ENCODE measurements around the gene PIK3C2A. TPM values are rescaled to one million over a fixed set of nuclear protein-coding genes. Genes with fewer than 3 reads are reported as not detected.

Gene PIK3C2A
- total and polyA plus RNA-seq, 2 of the 8 experiments (the other 6 are each of a cell fraction or from before 2014, with no cell fraction given) = 20.1 to 127 TPM

DNA sequence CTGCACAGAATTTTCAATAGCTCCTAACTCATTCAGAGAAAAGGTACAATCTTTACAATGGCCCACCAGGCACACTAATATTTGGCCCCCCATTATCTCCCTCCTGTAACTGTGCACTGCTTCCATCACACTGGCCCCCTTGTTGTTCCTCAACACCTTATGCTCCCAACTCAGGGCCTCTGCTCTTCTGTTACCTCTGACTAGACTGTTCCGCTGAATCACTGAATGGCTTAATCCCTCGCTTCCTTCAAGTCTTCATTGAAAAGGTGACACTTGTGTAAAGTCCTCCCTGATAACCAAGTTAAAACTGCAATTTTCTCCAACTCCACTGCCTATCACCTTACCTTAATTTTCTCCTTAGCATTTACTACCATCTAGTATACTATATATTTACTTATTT lies 21.8 kb downstream of the PIK3C2A start:
- Histone ChIP-seq H3K14ac (ENCODE audit: insufficient read length) (no peak overlapping the region), H3K18ac (ENCODE audit: extremely low read depth, low read length) (no peak overlapping the region), H3K23ac (ENCODE audit: insufficient read length) (no peak overlapping the region), H3K27ac (ENCODE audit: low read depth, low read length) (no peak overlapping the region), H4K20me1 (replicated peaks in 1 of 2; ENCODE audit: control insufficient read depth in 1 of 2, insufficient read depth in 2 of 2, low read length in 2 of 2) (peaks cover 2 to 10% of the 10 kb centered on the region in 2 experiments), H4K8ac (ENCODE audit: extremely low read depth, insufficient read depth, low read length) (no peak overlapping the region), H3K79me2 (ENCODE audit: control insufficient read depth in 1 of 2, insufficient read depth in 2 of 2, low read length in 2 of 2) (peaks cover 0 to 90% of the 10 kb centered on the region in 2 experiments; a peak in 2 of 4 replicates), H2BK5ac (ENCODE audit: low read depth, low read length) (no peak overlapping the region), H3K56ac (replicated peaks; ENCODE audit: insufficient read length, low read depth, low read length) (no peak overlapping the region), H3K36me3 (ENCODE audit: control insufficient read depth in 2 of 4, insufficient read depth in 4 of 4, low read length in 3 of 4) (peaks cover 0 to 12% (median 0%) of the 10 kb centered on the region in 4 experiments; a peak in 1 of 8 replicates), H2AK5ac (ENCODE audit: low read depth, low read length) (no peak overlapping the region), H3K4me3 (ENCODE audit: extremely low read depth in 1 of 4, insufficient read depth in 2 of 4, low read depth in 3 of 4, low read length in 4 of 4) (no peak overlapping the region), H4K5ac (ENCODE audit: insufficient read length, low read depth, low read length) (no peak overlapping the region), H2BK120ac (replicated peaks; ENCODE audit: low read depth, low read length) (no peak overlapping the region), H3K4me2 (ENCODE audit: insufficient read depth in 1 of 2, low read depth in 2 of 2, low read length in 2 of 2) (no peak overlapping the region), H2AFZ (ENCODE audit: low read length) (no peak overlapping the region), H3K9ac (replicated peaks in 1 of 4; ENCODE audit: extremely low read depth in 1 of 4, low read depth in 3 of 4, low read length in 3 of 4) (no peak overlapping the region), H2BK20ac (ENCODE audit: low read length) (no peak overlapping the region), H3K79me1 (ENCODE audit: low read depth, low read length) (peaks cover 8% of the 10 kb centered on the region), H3K9me3 (ENCODE audit: insufficient read depth in 2 of 2, low read depth in 1 of 2, low read length in 1 of 2) (no peaks in the 10 kb centered on the region), H4K91ac (replicated peaks; ENCODE audit: insufficient read length, low read length) (no peak overlapping the region), H3K4me1 (replicated peaks in 1 of 4; ENCODE audit: control insufficient read depth in 3 of 4, insufficient read depth in 4 of 4, low read length in 3 of 4) (peaks cover 0 to 7% (median 4%) of the 10 kb centered on the region in 4 experiments; a peak in 4 of 7 replicates), H3K4ac (replicated peaks; ENCODE audit: insufficient read length, low read depth, low read length) (no peak overlapping the region), H2BK12ac (ENCODE audit: low read depth, low read length) (no peak overlapping the region), H3K23me2 (ENCODE audit: low read depth, low read length) (no peaks in the 10 kb centered on the region), H3K27me3 (replicated peaks in 1 of 4; ENCODE audit: control insufficient read depth in 3 of 4, extremely low read depth in 1 of 4, insufficient read depth in 3 of 4, low read length in 3 of 4) (no peaks in the 10 kb centered on the region), H2BK15ac (ENCODE audit: low read length) (no peak overlapping the region)
- ChIA-PET POLR2A (ENCODE audit: partially characterized antibody) (no interaction called here), CTCF (ENCODE audit: partially characterized antibody) (interaction anchor here (0.9 to 1.1 kb wide), 3 partner anchors 8 to 17 kb away, joined by 3 to 4 read pairs (median 3); no protein-coding TSS in a partner anchor)
- 96% methylated on average over 2 of the region's 2 CpGs; no CpG with 5 or more reads in 1 of the 2 experiments for WGBS, 2 experiments (ENCODE audit: extremely low coverage in 1 of 2, insufficient coverage in 1 of 2, insufficient read length in 1 of 2, insufficient replicate concordance in 2 of 2, low coverage in 1 of 2, low lambda C conversion rate in 2 of 2, missing lambda C conversion rate in 1 of 2)
- DNase-seq (ENCODE audit: low read depth in 1 of 2, low spot score in 2 of 2) (no peak), FAIRE-seq (no peak)
- TF ChIP-seq SIRT6 (IDR thresholded peaks at IDR 0.05; ENCODE audit: low read length) = no peak
- no peak for TF ChIP-seq SP2 (IDR thresholded peaks at IDR 0.05; ENCODE audit: low read length)
- TF ChIP-seq, protein P1, sequence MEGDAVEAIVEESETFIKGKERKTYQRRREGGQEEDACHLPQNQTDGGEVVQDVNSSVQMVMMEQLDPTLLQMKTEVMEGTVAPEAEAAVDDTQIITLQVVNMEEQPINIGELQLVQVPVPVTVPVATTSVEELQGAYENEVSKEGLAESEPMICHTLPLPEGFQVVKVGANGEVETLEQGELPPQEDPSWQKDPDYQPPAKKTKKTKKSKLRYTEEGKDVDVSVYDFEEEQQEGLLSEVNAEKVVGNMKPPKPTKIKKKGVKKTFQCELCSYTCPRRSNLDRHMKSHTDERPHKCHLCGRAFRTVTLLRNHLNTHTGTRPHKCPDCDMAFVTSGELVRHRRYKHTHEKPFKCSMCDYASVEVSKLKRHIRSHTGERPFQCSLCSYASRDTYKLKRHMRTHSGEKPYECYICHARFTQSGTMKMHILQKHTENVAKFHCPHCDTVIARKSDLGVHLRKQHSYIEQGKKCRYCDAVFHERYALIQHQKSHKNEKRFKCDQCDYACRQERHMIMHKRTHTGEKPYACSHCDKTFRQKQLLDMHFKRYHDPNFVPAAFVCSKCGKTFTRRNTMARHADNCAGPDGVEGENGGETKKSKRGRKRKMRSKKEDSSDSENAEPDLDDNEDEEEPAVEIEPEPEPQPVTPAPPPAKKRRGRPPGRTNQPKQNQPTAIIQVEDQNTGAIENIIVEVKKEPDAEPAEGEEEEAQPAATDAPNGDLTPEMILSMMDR (IDR thresholded peaks at IDR 0.05; ENCODE audit: control extremely low read depth in 1 of 3, insufficient read depth in 1 of 3, low read depth in 1 of 3, low read length in 3 of 3) = no peak
- no peak for TF ChIP-seq CBX5 (IDR thresholded peaks at IDR 0.05; ENCODE audit: low read depth, low read length)
- TF ChIP-seq POLR2A (IDR thresholded peaks at IDR 0.05; ENCODE audit: control extremely low read depth in 1 of 2, low read depth in 2 of 2, low read length in 2 of 2) = no peak
- TF ChIP-seq HDAC6 (IDR thresholded peaks at IDR 0.05; ENCODE audit: low read depth, low read length) = no peak
- TF ChIP-seq TEAD4 (IDR thresholded peaks at IDR 0.05; ENCODE audit: low read depth, low read length) = no peak
- no peak for TF ChIP-seq JUN (IDR thresholded peaks at IDR 0.05; ENCODE audit: low read depth, low read length)
- TF ChIP-seq, protein P2, sequence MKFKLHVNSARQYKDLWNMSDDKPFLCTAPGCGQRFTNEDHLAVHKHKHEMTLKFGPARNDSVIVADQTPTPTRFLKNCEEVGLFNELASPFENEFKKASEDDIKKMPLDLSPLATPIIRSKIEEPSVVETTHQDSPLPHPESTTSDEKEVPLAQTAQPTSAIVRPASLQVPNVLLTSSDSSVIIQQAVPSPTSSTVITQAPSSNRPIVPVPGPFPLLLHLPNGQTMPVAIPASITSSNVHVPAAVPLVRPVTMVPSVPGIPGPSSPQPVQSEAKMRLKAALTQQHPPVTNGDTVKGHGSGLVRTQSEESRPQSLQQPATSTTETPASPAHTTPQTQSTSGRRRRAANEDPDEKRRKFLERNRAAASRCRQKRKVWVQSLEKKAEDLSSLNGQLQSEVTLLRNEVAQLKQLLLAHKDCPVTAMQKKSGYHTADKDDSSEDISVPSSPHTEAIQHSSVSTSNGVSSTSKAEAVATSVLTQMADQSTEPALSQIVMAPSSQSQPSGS (IDR thresholded peaks at IDR 0.05; ENCODE audit: low read length) = no peak
- no peak for TF ChIP-seq PHF8 (conservative IDR thresholded peaks at IDR 0.05; ENCODE audit: low read depth, low read length)

Measured in H1 (cell line).